HEK293T (cell line): Measurements from ENCODE around the gene BCOR.

Source experiments
- ARNT ChIP-seq: fragments of 450-650 bp; IDR thresholded peaks from 2 replicates; pipeline ENCODE4 v1.6.1; 2017; ENCODE audit warnings: mild to moderate bottlenecking
- BHLHE40 ChIP-seq: fragments of 450-650 bp; IDR thresholded peaks from 2 replicates; pipeline ENCODE4 v1.6.1; 2016; ENCODE audit warnings: mild to moderate bottlenecking, moderate library complexity, borderline replicate concordance
- FOXA1 ChIP-seq: fragments of 450-650 bp; IDR thresholded peaks from 2 replicates; pipeline ENCODE4 v1.6.1; 2016; ENCODE audit warnings: mild to moderate bottlenecking
- TARDBP ChIP-seq: fragments of 450-650 bp; IDR thresholded peaks from 2 replicates; pipeline ENCODE4 v1.6.1; 2016

- 0 out of 2 replicates have a peak, but pooled peaks have one; percentile 38 for TF ChIP-seq ARNT
- no peak for TF ChIP-seq TARDBP
- no peak for TF ChIP-seq FOXA1
- TF ChIP-seq BHLHE40 = no peak
Measured at GRCh38 chrX:40107291-40108161, 9.8 kb upstream of the BCOR start.
